GM19463 (cell line): Measurements from ENCODE around the gene PARP12.

Experiments used
- ATAC-seq: cut with Tn5 transposase; IDR thresholded peaks from one replicate; pipeline ENCODE4 v1.9.1; 2021; ENCODE audit warnings: mild to moderate bottlenecking, moderate library complexity; ENCODE audit not compliant: unreplicated experiment

Gene PARP12

GRCh38 chr7:140017034-140017433, 45.7 kb downstream of the PARP12 start:
- ATAC-seq: no peak

- ATAC-seq: no peak
These were observed 46.2 kb downstream of the PARP12 start for GRCh38 chr7:140016540-140016939.

- ATAC-seq: no peak
These were observed 47.2 kb downstream of the PARP12 start for GRCh38 chr7:140015471-140015970.

GRCh38 chr7:140014123-140014522, 48.6 kb downstream of the PARP12 start:
- no peak for ATAC-seq

- ATAC-seq: no peak
These were observed 49.1 kb downstream of the PARP12 start for GRCh38 chr7:140013676-140014075.

GRCh38 chr7:140010194-140010895, 52.4 kb downstream of the PARP12 start:
- ATAC-seq: no peak

GRCh38 chr7:140009735-140010134, 53.0 kb downstream of the PARP12 start:
- no peak for ATAC-seq

GRCh38 chr7:140008755-140009610, 53.8 kb downstream of the PARP12 start:
- no peak for ATAC-seq

- no peak for ATAC-seq
These were observed 55.6 kb downstream of the PARP12 start for GRCh38 chr7:140007051-140007690.

- ATAC-seq: no peak
These were observed 56.2 kb downstream of the PARP12 start for GRCh38 chr7:140006600-140006999.

- no peak for ATAC-seq
These were observed 56.8 kb downstream of the PARP12 start for GRCh38 chr7:140005754-140006503.

- no peak for ATAC-seq
These were observed 57.4 kb downstream of the PARP12 start for GRCh38 chr7:140005341-140005740.

GRCh38 chr7:140004672-140005071, 58.1 kb downstream of the PARP12 start:
- no peak for ATAC-seq

GRCh38 chr7:140003913-140004382, 58.8 kb downstream of the PARP12 start:
- no peak for ATAC-seq

GRCh38 chr7:140000666-140001268, 62.0 kb downstream of the PARP12 start:
- no peak for ATAC-seq

GRCh38 chr7:139999516-139999915, 63.2 kb downstream of the PARP12 start:
- ATAC-seq: no peak

- no peak for ATAC-seq
These were observed 64.2 kb downstream of the PARP12 start for GRCh38 chr7:139998572-139998971.

- ATAC-seq: no peak
These were observed 67.5 kb downstream of the PARP12 start for GRCh38 chr7:139995017-139995915.

GRCh38 chr7:139994356-139994755, 68.4 kb downstream of the PARP12 start:
- no peak for ATAC-seq
